HUES6 (cell line): ENCODE measurements around the gene WEE1.
"Not testable (repeated sequence)": the region's sequence is repeated elsewhere in the genome, so short reads cannot be mapped to it uniquely, and the experiment has no call there.

Source experiments
- H3K27ac ChIP-seq: 2 replicates; pipeline ENCODE4 v1.7.0; 2013; ENCODE audit warnings: low read depth, mild to moderate bottlenecking, low read length, inconsistent platforms
- H3K27me3 ChIP-seq: 2 replicates; pipeline ENCODE4 v1.6.1; 2013; ENCODE audit warnings: low read length; ENCODE audit not compliant: control insufficient read depth, insufficient read depth
- H3K36me3 ChIP-seq: 2 replicates; pipeline ENCODE4 v1.6.1; 2013; ENCODE audit warnings: low read length; ENCODE audit not compliant: control insufficient read depth, insufficient read depth
- H3K4me1 ChIP-seq: 2 replicates; pipeline ENCODE4 v1.6.1; 2013; ENCODE audit warnings: low read length; ENCODE audit not compliant: control insufficient read depth, insufficient read depth
- H3K4me3 ChIP-seq: 2 replicates; pipeline ENCODE4 v1.5.1; 2013; ENCODE audit warnings: low read depth, low read length
- H3K9ac ChIP-seq: one replicate; pipeline ENCODE4 v1.6.1; 2013; ENCODE audit warnings: mild to moderate bottlenecking, low read length
- H3K9me3 ChIP-seq: 2 replicates; pipeline ENCODE4 v1.6.1; 2013; ENCODE audit warnings: low read depth, low read length; ENCODE audit not compliant: control insufficient read depth, insufficient read depth

WEE1 gene

GRCh38 chr11:9533736-9534473 is 39.6 kb upstream of the WEE1 start:
- H3K4me3 ChIP-seq = no peak overlapping the region
- no peaks in the 10 kb centered on the region for H3K9me3 ChIP-seq
- peak overlapping the region; percentile 35 for H3K9ac ChIP-seq
- H3K27ac ChIP-seq = peak overlapping the region; percentile 64; the same call in 1 of the 2 replicates
- H3K36me3 ChIP-seq = no peaks in the 10 kb centered on the region
- peaks cover 48% of the 10 kb centered on the region for H3K4me1 ChIP-seq
- no peaks in the 10 kb centered on the region for H3K27me3 ChIP-seq

GRCh38 chr11:9535189-9535781 is 38.2 kb upstream of the WEE1 start:
- H3K36me3 ChIP-seq = no peaks in the 10 kb centered on the region
- H3K4me3 ChIP-seq = no peak overlapping the region
- H3K27me3 ChIP-seq = no peaks in the 10 kb centered on the region
- no peak overlapping the region; the same call in 1 of the 2 replicates for H3K27ac ChIP-seq
- H3K9ac ChIP-seq = no peak overlapping the region
- no peaks in the 10 kb centered on the region for H3K9me3 ChIP-seq
- peaks cover 34% of the 10 kb centered on the region for H3K4me1 ChIP-seq

GRCh38 chr11:9538548-9538947 is 34.9 kb upstream of the WEE1 start:
- Histone ChIP-seq H3K9ac (no peak overlapping the region), H3K4me1 (peaks cover 17% of the 10 kb centered on the region), H3K9me3 (no peaks in the 10 kb centered on the region)

GRCh38 chr11:9549216-9549615 is 24.3 kb upstream of the WEE1 start:
- H3K9me3 ChIP-seq, H3K4me1 ChIP-seq, H3K4me3 ChIP-seq, H3K27me3 ChIP-seq, H3K9ac ChIP-seq, H3K36me3 ChIP-seq, H3K27ac ChIP-seq: not testable (repeated sequence)

More at GRCh38 chr11:9538548-9538947, 34.9 kb upstream of the WEE1 start:
- no peak overlapping the region for H3K4me3 ChIP-seq
- no peaks in the 10 kb centered on the region for H3K36me3 ChIP-seq
- H3K27ac ChIP-seq = no peak overlapping the region
- no peaks in the 10 kb centered on the region for H3K27me3 ChIP-seq

GRCh38 chr11:9550191-9550628 is 23.3 kb upstream of the WEE1 start:
- Histone ChIP-seq H3K4me1 (peaks cover 6% of the 10 kb centered on the region; the same call in 1 of the 2 replicates), H3K36me3 (0 out of 2 replicates have a peak, but pooled peaks cover 3% of the 10 kb centered on the region), H3K27ac (no peak overlapping the region), H3K9me3 (peaks cover 9% of the 10 kb centered on the region), H3K4me3 (no peak overlapping the region), H3K9ac (no peak overlapping the region), H3K27me3 (no peaks in the 10 kb centered on the region)

- no peak overlapping the region for H3K27ac ChIP-seq
- peaks cover 14% of the 10 kb centered on the region for H3K4me1 ChIP-seq
- no peak overlapping the region for H3K4me3 ChIP-seq
- peaks cover 5% of the 10 kb centered on the region; the same call in 1 of the 2 replicates for H3K9me3 ChIP-seq
- H3K27me3 ChIP-seq = no peaks in the 10 kb centered on the region
- no peaks in the 10 kb centered on the region for H3K36me3 ChIP-seq
- H3K9ac ChIP-seq = no peak overlapping the region
Measured at GRCh38 chr11:9561279-9561982, 12.0 kb upstream of the WEE1 start.

GRCh38 chr11:9562716-9563115 is 10.8 kb upstream of the WEE1 start:
- Histone ChIP-seq H3K36me3 (no peaks in the 10 kb centered on the region), H3K27ac (no peak overlapping the region), H3K27me3 (no peaks in the 10 kb centered on the region), H3K4me3 (no peak overlapping the region), H3K9ac (no peak overlapping the region), H3K4me1 (peaks cover 20% of the 10 kb centered on the region), H3K9me3 (peaks cover 5% of the 10 kb centered on the region; the same call in 1 of the 2 replicates)

GRCh38 chr11:9563196-9563730 is 10.2 kb upstream of the WEE1 start:
- Histone ChIP-seq H3K9me3 (peaks cover 5% of the 10 kb centered on the region; the same call in 1 of the 2 replicates), H3K27me3 (no peaks in the 10 kb centered on the region), H3K36me3 (no peaks in the 10 kb centered on the region), H3K4me3 (no peak overlapping the region), H3K4me1 (peaks cover 24% of the 10 kb centered on the region), H3K27ac (no peak overlapping the region), H3K9ac (peak overlapping the region; percentile 45)

GRCh38 chr11:9565822-9566560 is 7.5 kb upstream of the WEE1 start:
- Histone ChIP-seq H3K9ac (peak overlapping the region; percentile 87), H3K4me3 (no peak overlapping the region)

GRCh38 chr11:9566561-9567063 is 6.9 kb upstream of the WEE1 start:
- Histone ChIP-seq H3K27ac (peak overlapping the region; percentile 95), H3K4me1 (peaks cover 57% of the 10 kb centered on the region), H3K27me3 (no peaks in the 10 kb centered on the region), H3K9ac (peak overlapping the region; percentile 81), H3K9me3 (no peaks in the 10 kb centered on the region; the same call in 1 of the 2 replicates), H3K4me3 (no peak overlapping the region), H3K36me3 (no peaks in the 10 kb centered on the region)

More at GRCh38 chr11:9565822-9566560, 7.5 kb upstream of the WEE1 start:
- Histone ChIP-seq H3K27ac (peak overlapping the region; percentile 95), H3K36me3 (no peaks in the 10 kb centered on the region), H3K9me3 (peaks cover 3% of the 10 kb centered on the region; the same call in 1 of the 2 replicates), H3K27me3 (no peaks in the 10 kb centered on the region), H3K4me1 (peaks cover 51% of the 10 kb centered on the region)
